Subcutaneous adipose tissue (tissue), 4 donors: ENCODE measurements around the gene TMEM260. TPM values are rescaled to one million over a fixed set of nuclear protein-coding genes. Genes with fewer than 3 reads are reported as not detected.

Experiments
- CTCF ChIP-seq: fragments of 450-650 bp; IDR thresholded peaks from one replicate; pipeline ENCODE4 v1.5.1; 2016; ENCODE audit warnings: low read depth, mild to moderate bottlenecking, control low read depth, antibody characterized with exemption, moderate library complexity
- total RNA-seq, 4 donors: library from RNA; depleted of rRNA; stranded (reverse); fragments of >200 nt; gene quantifications; one replicate each; pipeline ENCODE4 v1.1.0, GENCODE V29; 2016

Gene TMEM260
- total RNA-seq, 4 donors from 2014 or later, result 13.6 to 25.8 (median 18.0) TPM

- TF ChIP-seq CTCF, result no peak
Measured at GRCh38 chr14:56554301-56554700, 25.3 kb upstream of the TMEM260 start.

- no peak for TF ChIP-seq CTCF
Measured at GRCh38 chr14:56555921-56556570, 23.6 kb upstream of the TMEM260 start.

DNA sequence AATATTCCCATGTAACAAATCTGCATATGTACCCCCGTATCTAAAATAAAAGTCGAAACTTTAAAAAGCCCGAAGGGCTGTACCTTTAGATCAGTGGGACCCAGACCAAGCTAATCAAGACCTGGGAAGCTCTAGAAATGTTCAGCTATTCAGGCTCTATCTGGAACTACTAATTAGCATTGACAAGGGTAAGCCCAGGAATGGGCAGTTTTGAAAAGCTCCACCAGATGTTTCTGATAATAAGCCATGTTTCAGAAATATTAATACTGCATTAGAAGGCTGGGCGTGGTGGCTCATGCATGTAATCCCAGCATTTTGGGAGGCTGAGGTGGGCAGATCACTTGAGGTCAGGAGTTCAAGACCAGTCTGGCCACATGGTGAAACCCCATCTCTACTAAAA is 20.4 kb upstream of the TMEM260 start:
- TF ChIP-seq CTCF, result no peak

GRCh38 chr14:56561606-56562005 is 18.0 kb upstream of the TMEM260 start:
- no peak for TF ChIP-seq CTCF

GRCh38 chr14:56562883-56563282 is 16.7 kb upstream of the TMEM260 start:
- TF ChIP-seq CTCF, result no peak

GRCh38 chr14:56569174-56569573 is 10.4 kb upstream of the TMEM260 start:
- TF ChIP-seq CTCF, result no peak

DNA sequence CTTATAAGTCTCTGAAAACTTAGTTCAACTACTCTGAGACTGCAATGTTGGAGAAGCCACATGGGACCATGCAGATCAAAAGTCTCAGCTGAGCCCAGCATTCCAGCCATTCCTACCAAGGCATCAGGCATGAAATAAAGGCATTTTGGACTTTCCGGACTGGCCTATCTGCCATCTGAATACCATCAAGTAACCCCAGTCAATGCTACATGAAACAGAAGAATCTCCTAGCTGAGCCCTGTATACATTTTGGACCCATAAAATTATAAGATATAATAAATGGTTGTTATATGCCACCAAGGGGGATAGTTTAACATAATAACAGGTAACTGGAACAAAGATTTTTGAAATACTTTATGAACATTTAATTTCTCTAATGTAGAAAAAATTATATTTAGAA is 9.3 kb upstream of the TMEM260 start:
- TF ChIP-seq CTCF, result no peak
